Endometrial microvascular endothelial cells (primary cell): Measurements from ENCODE around the gene PWP2. TPM values are rescaled to one million over a fixed set of nuclear protein-coding genes. Genes with fewer than 3 reads are reported as not detected.
"Not testable (repeated sequence)": the region's sequence is repeated elsewhere in the genome, so short reads cannot be mapped to it uniquely, and the experiment has no call there.

Experiments
- in situ Hi-C: cut with HindIII; loops from 2 replicates; pipeline ENCODE4 v1.10.0; 2017; ENCODE audit warnings: low sequenced_read_pairs, low pct_unique_long_range_greater_than_20kb; ENCODE audit errors: inconsistent ontology term
- total RNA-seq: library from RNA; depleted of rRNA; stranded (reverse); fragments of >200 nt; gene quantifications from one replicate; pipeline ENCODE4 v1.2.3, GENCODE V29; 2015; ENCODE audit errors: inconsistent ontology term

Gene PWP2
- 20.0 TPM for total RNA-seq

GRCh38 chr21:44107026-44107501 is at the start of gene PWP2:
PWP2 (plus strand) TSS chr21:44107399; CDS start chr21:44107417, 18 bp downstream.
- in situ Hi-C loops = not testable (repeated sequence)

DNA sequence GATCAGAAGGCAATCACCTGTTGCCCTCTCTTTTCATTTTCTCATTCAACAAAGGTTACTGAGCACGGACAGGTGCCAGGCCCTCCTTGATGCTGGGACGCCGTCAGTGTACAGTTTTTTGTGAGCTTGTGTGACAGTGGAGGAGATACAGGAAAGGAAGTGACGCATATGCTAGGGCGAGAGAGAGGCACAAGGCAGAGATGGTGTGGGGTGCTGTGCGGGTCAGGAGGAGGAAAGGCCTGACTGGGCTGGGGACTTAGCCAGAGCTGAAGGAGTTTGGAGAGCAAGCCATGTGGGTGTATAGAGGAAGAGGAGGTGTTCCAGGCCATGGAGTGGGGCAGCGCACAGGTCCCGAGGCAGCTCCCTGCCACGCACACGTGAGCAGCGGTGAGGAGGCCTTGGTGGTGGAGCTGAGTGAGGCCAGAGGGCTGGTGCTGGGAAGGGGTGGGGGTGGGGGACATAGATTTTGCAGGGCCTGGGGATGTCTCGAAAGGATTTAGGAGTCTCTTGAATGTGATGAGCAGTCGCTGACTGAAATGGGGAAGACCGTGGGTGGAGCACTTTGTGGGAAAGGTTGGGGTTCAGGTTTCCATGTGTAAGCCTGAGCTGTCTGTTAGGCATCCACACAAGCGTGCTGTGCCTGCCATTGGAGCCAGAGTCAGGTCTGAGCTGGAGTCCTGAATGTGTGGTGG is 49.1 kb upstream of the PWP2 start:
- in situ Hi-C loops = no loop called here

DNA sequence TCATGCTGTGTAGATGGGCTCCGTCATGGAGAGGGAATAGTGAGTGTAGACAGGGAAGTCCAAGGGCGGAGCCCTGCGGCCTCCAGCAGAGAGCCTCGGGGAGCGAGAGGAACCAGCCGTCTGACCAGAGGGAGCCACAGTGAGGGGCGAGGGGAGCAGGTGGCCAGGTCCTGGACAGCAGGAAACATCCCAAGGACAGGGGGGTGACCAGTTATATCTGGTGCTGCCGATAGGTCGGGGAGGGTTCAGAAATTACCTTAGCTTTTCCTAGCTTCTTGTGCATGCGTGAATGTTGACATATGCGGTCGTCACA is 48.6 kb upstream of the PWP2 start:
- in situ Hi-C loops = no loop called here

DNA sequence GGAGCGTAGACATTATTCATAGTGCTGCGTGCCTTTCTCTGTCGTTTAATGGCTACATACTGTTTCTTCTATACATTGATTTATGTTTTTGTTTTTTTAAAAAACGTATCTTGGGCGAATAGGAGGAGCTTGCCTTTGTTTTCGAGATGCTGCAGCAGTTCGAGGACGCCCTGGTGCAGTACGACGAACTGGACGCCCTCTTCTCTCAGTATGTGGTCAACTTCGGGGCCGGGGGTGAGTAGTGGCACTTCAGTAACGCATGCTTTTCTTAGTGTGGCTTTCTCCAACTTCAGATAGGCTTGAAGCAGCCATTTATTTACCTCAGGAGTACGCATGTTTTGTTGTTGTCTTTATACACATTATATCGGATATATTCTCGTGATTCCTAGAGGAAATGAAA is 48.2 kb upstream of the PWP2 start:
- in situ Hi-C loops = no loop called here

GRCh38 chr21:44059710-44060109 is 47.5 kb upstream of the PWP2 start:
- in situ Hi-C loops = no loop called here

DNA sequence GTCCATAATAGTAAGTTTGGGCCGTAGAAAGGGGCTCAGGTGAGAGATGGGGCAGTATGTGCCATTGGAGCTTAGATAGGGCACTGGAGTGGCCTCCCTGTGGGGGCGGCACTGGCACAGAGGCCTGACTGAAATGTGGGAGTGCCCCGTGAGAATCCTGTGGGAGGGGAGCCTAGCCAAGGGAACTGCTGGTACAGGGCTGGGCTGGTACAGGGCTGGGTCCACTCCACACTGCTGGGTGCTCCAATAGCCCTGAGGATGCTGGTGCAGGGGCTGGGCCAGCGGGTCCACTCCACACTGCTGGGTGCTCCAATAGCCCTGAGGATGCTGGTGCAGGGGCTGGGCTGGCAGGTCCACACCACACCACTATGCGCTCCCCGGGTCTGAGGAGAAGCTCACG is 44.8 kb upstream of the PWP2 start:
- in situ Hi-C loops = no loop called here

GRCh38 chr21:44063151-44063912 is 43.9 kb upstream of the PWP2 start:
- in situ Hi-C loops = no loop called here

GRCh38 chr21:44064852-44065403 is 42.3 kb upstream of the PWP2 start:
- in situ Hi-C loops = no loop called here

DNA sequence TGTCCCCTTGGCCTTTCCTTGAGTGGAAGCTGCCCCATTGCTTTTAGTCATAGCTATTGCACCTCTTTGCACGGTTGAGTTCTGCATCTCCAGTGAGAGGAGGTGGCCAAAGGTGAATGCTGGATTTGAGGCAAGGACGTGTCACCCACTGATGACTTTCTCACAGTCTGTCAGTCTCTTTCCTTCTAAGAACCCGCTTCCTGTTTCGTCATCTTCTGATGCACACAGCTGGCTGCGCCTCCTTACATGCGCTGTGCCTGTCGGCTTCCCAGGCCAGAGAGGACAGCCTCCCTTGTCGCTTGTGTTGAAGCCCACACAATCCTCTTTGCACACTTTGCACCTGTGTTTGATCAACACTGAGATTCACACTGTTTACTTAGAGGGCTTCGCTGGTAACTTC is 41.8 kb upstream of the PWP2 start:
- in situ Hi-C loops = no loop called here

GRCh38 chr21:44066116-44066515 is 41.1 kb upstream of the PWP2 start:
- in situ Hi-C loops = no loop called here

DNA sequence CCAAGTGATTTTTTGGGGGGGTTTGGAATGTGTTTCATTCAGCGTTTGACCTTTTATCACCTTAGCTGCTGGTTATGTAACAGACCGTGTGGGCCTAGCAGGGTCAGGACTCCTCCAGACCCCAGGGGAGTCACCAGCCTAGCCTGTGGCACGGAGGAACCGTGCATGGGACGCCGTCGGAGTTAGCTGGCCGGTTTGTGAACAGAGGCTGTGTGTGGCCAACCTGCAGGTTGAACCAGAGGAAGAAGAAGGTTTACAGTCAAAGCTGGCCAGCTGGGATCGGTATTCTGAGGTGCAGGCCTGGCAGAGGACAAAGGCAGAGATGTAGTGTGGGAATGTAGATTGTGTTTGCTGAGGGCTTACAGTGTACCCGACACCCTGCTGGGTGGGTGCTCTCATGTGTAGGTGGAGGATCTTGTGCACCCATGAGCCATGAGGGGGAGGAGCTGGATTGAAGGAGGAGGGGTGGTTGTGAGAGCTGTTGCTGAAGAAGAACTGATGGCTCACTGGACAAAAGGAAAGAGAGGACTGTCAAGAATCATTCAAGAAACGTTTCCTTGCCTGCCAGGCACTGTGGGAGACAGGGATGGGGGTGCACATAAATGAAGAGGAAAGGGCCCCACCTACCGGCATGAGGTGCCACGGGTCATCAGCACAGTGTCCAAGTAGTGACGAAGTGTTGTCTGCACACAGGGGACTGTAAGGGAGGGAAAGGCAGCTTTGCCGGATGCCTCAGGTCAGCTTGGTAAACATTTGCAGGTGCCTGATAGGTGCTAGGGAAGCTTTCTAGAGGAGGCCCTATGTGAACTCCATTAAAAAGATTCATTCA is 40.0 kb upstream of the PWP2 start:
- in situ Hi-C loops = no loop called here

- in situ Hi-C loops = no loop called here
Observed at GRCh38 chr21:44070391-44070790, 36.8 kb upstream of the PWP2 start.

GRCh38 chr21:44071359-44072104 is 35.7 kb upstream of the PWP2 start:
- in situ Hi-C loops = no loop called here

GRCh38 chr21:44072111-44072510 is 35.1 kb upstream of the PWP2 start:
- in situ Hi-C loops = no loop called here

DNA sequence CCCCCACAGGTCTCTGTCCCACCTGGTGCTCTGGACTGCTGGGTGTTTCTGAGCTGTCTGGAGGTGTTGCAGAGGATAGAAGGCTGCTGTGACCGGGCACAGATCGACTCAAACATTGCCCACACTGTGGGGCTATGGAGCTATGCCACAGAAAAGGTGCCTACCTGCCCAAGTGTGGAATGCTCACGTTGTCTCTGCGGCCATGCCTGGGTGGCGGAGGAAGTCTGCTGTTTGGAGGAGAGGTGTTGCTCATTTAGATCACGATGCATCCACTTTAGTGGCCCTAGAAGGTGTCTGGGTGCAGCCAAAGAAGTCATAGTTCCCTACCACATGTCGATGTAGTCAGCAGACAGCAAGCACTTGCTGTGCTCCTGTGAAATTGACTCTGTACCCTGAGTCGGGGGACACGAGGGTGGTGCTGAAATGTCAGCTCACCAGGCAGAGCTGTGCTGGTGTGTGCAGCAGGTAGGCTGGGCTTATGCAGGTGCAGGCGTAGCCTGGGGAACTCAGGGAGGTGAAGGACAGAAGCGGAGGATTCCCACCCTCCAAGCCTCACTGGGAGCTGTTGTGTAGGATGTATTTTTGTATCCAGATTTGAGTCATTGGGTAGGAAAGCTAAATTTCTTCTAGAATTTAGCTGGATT is 32.8 kb upstream of the PWP2 start:
- in situ Hi-C loops = no loop called here

GRCh38 chr21:44076316-44076715 is 30.9 kb upstream of the PWP2 start:
- in situ Hi-C loops = no loop called here

- in situ Hi-C loops = no loop called here
Observed at GRCh38 chr21:44078411-44078981, 28.7 kb upstream of the PWP2 start.

DNA sequence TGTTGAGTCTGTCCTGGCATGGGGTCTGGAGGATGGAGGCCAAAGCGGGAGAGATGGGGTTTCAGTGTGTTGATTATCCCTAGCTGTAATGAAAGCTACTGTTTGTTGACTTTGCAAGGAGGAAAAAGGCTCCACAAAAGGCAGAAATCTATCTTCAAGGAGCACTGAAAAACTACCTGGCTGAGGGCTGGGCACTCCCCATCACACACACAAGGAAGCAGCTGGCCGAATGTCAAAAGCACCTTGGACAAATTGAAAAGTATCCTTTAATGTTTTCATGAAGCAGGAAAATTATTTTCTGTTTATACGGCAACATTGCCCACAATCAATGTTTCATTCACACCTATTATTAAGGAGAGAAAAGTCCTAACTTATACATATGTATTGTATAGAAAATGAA is 27.8 kb upstream of the PWP2 start:
- in situ Hi-C loops = no loop called here
